GM19035 (cell line): ENCODE data around the gene WIPI1.
A peak's percentile ranks its signal among the peaks of the same experiment; 100 is the strongest.

Experiments used
- ATAC-seq: cut with Tn5 transposase; IDR thresholded peaks from one replicate; pipeline ENCODE4 v1.9.1; 2021; ENCODE audit not compliant: unreplicated experiment

WIPI1 gene

GRCh38 chr17:68440526-68440925 lies 16.8 kb downstream of the WIPI1 start:
- ATAC-seq = no peak

- no peak for ATAC-seq
These were observed 17.5 kb downstream of the WIPI1 start for GRCh38 chr17:68439656-68440290.

GRCh38 chr17:68437979-68438822 lies 19.1 kb downstream of the WIPI1 start:
- peak; percentile 70 for ATAC-seq

GRCh38 chr17:68435876-68436842 lies 21.1 kb downstream of the WIPI1 start:
- peak; percentile 55 for ATAC-seq

GRCh38 chr17:68435361-68435760 lies 21.9 kb downstream of the WIPI1 start:
- ATAC-seq = no peak

GRCh38 chr17:68433911-68434508 lies 23.3 kb downstream of the WIPI1 start:
- no peak for ATAC-seq

- no peak for ATAC-seq
These were observed 24.1 kb downstream of the WIPI1 start for GRCh38 chr17:68433211-68433610.

GRCh38 chr17:68432086-68432864 lies 25.0 kb downstream of the WIPI1 start:
- ATAC-seq = no peak

- ATAC-seq = no peak
These were observed 25.6 kb downstream of the WIPI1 start for GRCh38 chr17:68431661-68432071.

- ATAC-seq = no peak
These were observed 26.2 kb downstream of the WIPI1 start for GRCh38 chr17:68431045-68431608.

- ATAC-seq = no peak
These were observed 27.4 kb downstream of the WIPI1 start for GRCh38 chr17:68429881-68430280.

- ATAC-seq = no peak
These were observed 28.7 kb downstream of the WIPI1 start for GRCh38 chr17:68428498-68429172.

GRCh38 chr17:68427575-68427974 lies 29.7 kb downstream of the WIPI1 start:
- no peak for ATAC-seq

- ATAC-seq = no peak
These were observed 31.3 kb downstream of the WIPI1 start for GRCh38 chr17:68425979-68426378.

GRCh38 chr17:68424861-68425260 lies 32.4 kb downstream of the WIPI1 start:
- ATAC-seq = no peak

- no peak for ATAC-seq
These were observed 33.1 kb downstream of the WIPI1 start for GRCh38 chr17:68424203-68424602.

- ATAC-seq = no peak
These were observed 34.0 kb downstream of the WIPI1 start for GRCh38 chr17:68423251-68423650.

GRCh38 chr17:68422821-68423220 lies 34.5 kb downstream of the WIPI1 start:
- ATAC-seq = no peak

GRCh38 chr17:68421486-68421885 lies 35.8 kb downstream of the WIPI1 start:
- ATAC-seq = no peak
